ENCODE data around the gene CDH4. TPM values are rescaled to one million over a fixed set of nuclear protein-coding genes. Genes with fewer than 3 reads are reported as not detected.

CDH4 gene
- total and polyA plus RNA-seq, 7 donors, result under 0.01 to 0.06 TPM; not detected in 5

DNA sequence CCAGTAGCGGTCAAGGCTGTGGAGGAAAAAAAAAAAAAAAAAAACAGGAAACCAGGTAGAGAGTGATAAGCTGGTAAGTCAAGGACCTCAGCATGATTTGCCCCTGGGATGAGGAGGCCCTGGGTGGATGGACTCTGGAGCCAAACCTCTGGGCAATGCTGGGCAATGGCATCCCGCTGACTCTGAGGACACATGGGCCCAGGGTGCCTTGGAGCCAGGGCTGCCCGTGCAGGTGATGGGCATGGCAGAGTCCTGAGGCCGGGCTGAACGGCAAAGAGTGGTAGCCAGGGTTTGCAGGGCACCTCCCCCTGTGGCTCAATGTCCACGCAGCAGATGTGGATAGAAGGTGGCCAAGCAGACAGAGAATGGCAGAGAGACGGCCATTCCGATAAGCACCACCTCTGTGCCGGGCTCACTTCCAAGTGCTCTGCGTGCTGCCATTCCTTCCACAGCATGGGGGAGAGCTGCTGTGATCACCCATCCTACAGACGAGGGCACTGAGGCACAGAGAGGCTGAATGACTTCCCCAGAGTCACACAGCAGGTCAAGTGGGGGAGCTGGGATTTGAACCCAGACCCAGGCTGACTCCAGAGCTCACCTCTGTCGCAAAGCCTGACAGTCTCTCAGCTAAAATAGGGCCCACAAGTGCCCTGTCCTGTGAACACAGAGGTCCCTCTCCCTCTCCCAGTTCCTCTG is 353.9 kb downstream of the CDH4 start:
- WGBS, 2 donors, result 83 to 89% methylated on average over 12 of the region's 12 CpGs
- H3K4me3 ChIP-seq, result no peak overlapping the region
- H3K27me3 ChIP-seq, result peaks cover 0 to 12% (median 0%) of the 10 kb centered on the region in 3 donors
- H3K36me3 ChIP-seq, result no peaks in the 10 kb centered on the region
- H3K9me3 ChIP-seq, result peaks cover 0 to 4% (median 0%) of the 10 kb centered on the region in 4 donors
- no peak overlapping the region for H3K27ac ChIP-seq
- H3K4me1 ChIP-seq, result no peaks in the 10 kb centered on the region
- TF ChIP-seq, protein P1, sequence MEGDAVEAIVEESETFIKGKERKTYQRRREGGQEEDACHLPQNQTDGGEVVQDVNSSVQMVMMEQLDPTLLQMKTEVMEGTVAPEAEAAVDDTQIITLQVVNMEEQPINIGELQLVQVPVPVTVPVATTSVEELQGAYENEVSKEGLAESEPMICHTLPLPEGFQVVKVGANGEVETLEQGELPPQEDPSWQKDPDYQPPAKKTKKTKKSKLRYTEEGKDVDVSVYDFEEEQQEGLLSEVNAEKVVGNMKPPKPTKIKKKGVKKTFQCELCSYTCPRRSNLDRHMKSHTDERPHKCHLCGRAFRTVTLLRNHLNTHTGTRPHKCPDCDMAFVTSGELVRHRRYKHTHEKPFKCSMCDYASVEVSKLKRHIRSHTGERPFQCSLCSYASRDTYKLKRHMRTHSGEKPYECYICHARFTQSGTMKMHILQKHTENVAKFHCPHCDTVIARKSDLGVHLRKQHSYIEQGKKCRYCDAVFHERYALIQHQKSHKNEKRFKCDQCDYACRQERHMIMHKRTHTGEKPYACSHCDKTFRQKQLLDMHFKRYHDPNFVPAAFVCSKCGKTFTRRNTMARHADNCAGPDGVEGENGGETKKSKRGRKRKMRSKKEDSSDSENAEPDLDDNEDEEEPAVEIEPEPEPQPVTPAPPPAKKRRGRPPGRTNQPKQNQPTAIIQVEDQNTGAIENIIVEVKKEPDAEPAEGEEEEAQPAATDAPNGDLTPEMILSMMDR (IDR thresholded peaks at IDR 0.05), result no peak
- TF ChIP-seq POLR2AphosphoS5 (IDR thresholded peaks at IDR 0.05), result no peak
- TF ChIP-seq EP300 (IDR thresholded peaks at IDR 0.05), result no peak
- TF ChIP-seq POLR2A (IDR thresholded peaks at IDR 0.05), result no peak
- intact Hi-C loops (cut with DNase I), result no loop called here
- no peak for DNase-seq

DNA sequence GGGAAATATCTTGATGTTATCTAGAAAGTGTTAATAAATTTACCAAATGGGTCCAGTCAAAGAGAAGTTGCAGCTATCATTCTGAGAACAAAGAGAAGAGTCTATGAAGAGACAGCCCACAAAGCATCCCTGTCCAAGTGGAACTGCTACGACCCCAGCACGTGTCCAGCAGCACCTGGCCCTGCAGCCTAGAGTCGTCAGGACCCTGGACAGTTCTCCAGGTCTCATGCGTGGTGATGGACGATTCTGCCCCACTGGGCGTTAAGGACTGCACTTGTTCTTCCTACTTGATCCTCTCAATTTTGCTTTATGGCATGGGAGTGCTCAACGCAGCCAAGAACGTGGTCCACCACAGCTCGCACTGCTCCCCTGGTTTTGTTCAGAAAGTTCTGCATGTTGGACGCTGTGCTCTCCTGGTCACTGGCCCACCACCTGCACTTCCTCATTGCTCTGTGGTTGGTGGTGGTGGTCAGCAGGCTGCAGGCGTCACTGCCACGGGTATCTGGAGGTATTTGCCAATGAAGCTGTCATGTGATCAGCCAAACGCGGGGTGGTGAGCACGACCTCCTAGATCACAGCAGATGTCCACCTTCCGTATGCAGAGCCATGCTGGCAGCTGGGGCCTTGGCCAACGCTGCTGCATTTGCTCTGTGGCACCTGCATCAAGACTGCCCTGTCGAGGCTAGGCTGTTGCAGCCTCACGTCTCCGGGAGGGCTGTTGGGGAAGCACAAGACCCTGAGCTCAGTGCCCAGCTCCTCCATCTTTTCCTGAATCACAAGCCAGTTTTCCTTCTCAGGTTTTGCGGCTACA is 356.4 kb downstream of the CDH4 start:
- Histone ChIP-seq H3K4me3 (no peak overlapping the region), H3K27me3 (peaks cover 0 to 20% (median 0%) of the 10 kb centered on the region in 3 donors), H3K9me3 (peaks cover 0 to 2% (median under 1%) of the 10 kb centered on the region in 4 donors), H3K4me1 (no peaks in the 10 kb centered on the region), H3K36me3 (no peaks in the 10 kb centered on the region), H3K27ac (no peak overlapping the region)
- DNase-seq, result no peak
- intact Hi-C loops (cut with DNase I), result no loop called here
- WGBS, 2 donors, result 66 to 68% methylated on average over 21 of the region's 21 CpGs
- TF ChIP-seq POLR2AphosphoS5 (IDR thresholded peaks at IDR 0.05) (no peak), POLR2A (IDR thresholded peaks at IDR 0.05) (no peak), EP300 (IDR thresholded peaks at IDR 0.05) (no peak)
- TF ChIP-seq, protein P1 (IDR thresholded peaks at IDR 0.05), result no peak

DNA sequence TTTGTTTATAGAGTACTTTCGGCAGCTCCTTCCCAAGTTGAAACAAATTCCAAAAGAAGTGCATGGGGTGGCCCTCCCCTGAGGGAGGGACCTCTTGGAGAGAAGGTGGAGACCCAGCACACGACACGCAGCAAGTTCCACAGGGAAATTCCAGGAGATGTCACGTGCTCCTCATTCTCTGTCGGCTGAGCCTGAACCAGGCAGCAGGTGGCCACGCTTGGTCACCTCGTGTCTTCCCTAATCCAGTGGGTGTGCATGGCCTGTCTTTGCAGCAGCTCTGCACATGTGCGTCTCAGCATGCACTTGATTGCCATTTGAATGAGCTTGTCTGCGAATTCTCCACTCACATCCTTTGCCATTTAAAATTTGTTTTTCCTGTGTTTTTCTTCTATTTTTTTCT is 357.4 kb downstream of the CDH4 start:
- no peak overlapping the region for H3K4me3 ChIP-seq
- H3K27ac ChIP-seq, result no peak overlapping the region
- 74 to 75% methylated on average over 9 of the region's 9 CpGs for WGBS, 2 donors
- no peak for DNase-seq
- intact Hi-C loops (cut with DNase I), result no loop called here
- H3K9me3 ChIP-seq, result peaks cover 0 to 2% (median 0%) of the 10 kb centered on the region in 4 donors
- TF ChIP-seq, protein P1 (IDR thresholded peaks at IDR 0.05), result no peak
- TF ChIP-seq POLR2AphosphoS5 (IDR thresholded peaks at IDR 0.05) (no peak), EP300 (IDR thresholded peaks at IDR 0.05) (no peak), POLR2A (IDR thresholded peaks at IDR 0.05) (no peak)
- peaks cover 0 to 20% (median 0%) of the 10 kb centered on the region in 3 donors for H3K27me3 ChIP-seq
- H3K4me1 ChIP-seq, result no peaks in the 10 kb centered on the region
- no peaks in the 10 kb centered on the region for H3K36me3 ChIP-seq

DNA sequence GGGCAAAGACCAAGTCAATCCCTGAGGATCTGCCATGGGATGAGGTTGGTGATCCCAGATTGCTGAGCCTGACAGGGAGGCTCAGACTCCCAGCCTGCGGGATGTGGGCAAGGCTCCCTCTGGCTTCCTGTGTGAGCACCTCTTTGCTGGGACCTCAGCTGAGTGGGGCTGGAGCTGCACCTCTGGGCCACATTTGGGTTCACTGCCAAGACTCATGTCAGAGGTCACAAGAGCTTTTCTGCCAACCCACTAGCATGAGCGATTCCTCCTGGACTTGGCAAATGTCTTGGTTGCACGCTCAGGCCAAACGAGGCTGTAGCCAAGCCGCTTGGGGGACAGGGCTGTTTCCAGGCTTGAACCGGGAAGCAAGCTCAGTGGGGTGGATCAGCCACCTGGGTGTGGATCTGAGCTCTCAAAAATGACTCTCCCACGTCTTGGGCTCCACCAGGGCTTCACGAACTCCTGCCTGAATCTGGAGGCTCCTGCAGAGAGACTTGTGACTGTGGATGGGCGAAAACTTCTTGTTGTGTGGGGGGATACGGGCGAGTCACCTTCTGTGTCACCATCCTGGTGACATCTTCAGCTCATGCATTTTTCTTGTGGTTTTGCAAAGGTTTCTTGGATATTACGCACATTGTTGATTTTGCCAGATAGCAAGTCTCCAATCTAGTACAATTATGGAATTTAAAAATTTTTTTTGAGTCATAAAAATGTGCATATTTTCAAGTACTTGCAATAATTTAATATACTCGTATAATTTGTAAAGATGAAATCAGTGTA is 359.5 kb downstream of the CDH4 start:
- DNase-seq, result no peak
- 74 to 77% methylated on average over 13 of the region's 13 CpGs for WGBS, 2 donors

More for the DNA sequence above, 359.5 kb downstream of the CDH4 start:
- H3K4me1 ChIP-seq, result no peaks in the 10 kb centered on the region
- peaks cover 0 to 20% (median 0%) of the 10 kb centered on the region in 3 donors for H3K27me3 ChIP-seq
- TF ChIP-seq POLR2A (IDR thresholded peaks at IDR 0.05), result no peak
- TF ChIP-seq EP300 (IDR thresholded peaks at IDR 0.05), result no peak
- TF ChIP-seq, protein P1 (IDR thresholded peaks at IDR 0.05), result no peak
- intact Hi-C loops (cut with DNase I), result no loop called here
- no peak overlapping the region for H3K27ac ChIP-seq
- peaks cover 0 to 2% (median 0%) of the 10 kb centered on the region in 4 donors for H3K9me3 ChIP-seq
- H3K4me3 ChIP-seq, result no peak overlapping the region
- H3K36me3 ChIP-seq, result no peaks in the 10 kb centered on the region

All from sigmoid colon (tissue), 7 donors.